ENCODE measurements around the gene ALK.

ALK gene

GRCh38 chr2:29532436-29532835 lies 388.9 kb downstream of the ALK start:
- H3K9me3 ChIP-seq (replicated peaks in 1 of 2; ENCODE audit: control insufficient read depth in 2 of 2, insufficient read depth in 1 of 2, low read depth in 1 of 2, low read length in 2 of 2) = peaks cover 0 to 3% of the 10 kb centered on the region in 2 donors
- no peak overlapping the region for H4K8ac ChIP-seq (ENCODE audit: low read depth, low read length)
- WGBS, 2 donors (ENCODE audit: extremely low coverage in 2 of 2, insufficient read length in 2 of 2, insufficient replicate concordance in 1 of 2) = no CpG with 5 or more reads among the region's 1 CpG
- H3K4me2 ChIP-seq (ENCODE audit: insufficient read depth, low read length, poor library complexity, severe bottlenecking) = no peak overlapping the region
- DNase-seq (ENCODE audit: low spot score) = no peak
- H3K27me3 ChIP-seq (ENCODE audit: control insufficient read depth in 3 of 3, insufficient read depth in 3 of 3, low read depth in 1 of 3, low read length in 3 of 3) = no peaks in the 10 kb centered on the region
- no peak overlapping the region for H3K14ac ChIP-seq (ENCODE audit: low read length)
- H3K18ac ChIP-seq (ENCODE audit: low read length) = no peak overlapping the region
- no peak overlapping the region for H3K4me3 ChIP-seq (ENCODE audit: low read length in 2 of 2)
- H3K23ac ChIP-seq (ENCODE audit: low read depth, low read length, poor library complexity) = no peak overlapping the region
- H4K91ac ChIP-seq (ENCODE audit: low read depth, low read length, poor library complexity) = no peak overlapping the region
- no peak overlapping the region for H3K27ac ChIP-seq (replicated peaks; ENCODE audit: low read length)
- no peak overlapping the region for H2BK5ac ChIP-seq (ENCODE audit: low read length)
- H2AK5ac ChIP-seq (ENCODE audit: low read depth, low read length) = no peak overlapping the region
- no peak overlapping the region for H3K4ac ChIP-seq (ENCODE audit: low read length)
- H2BK12ac ChIP-seq (ENCODE audit: low read length) = no peak overlapping the region
- H3K9ac ChIP-seq (ENCODE audit: low read depth, low read length, poor library complexity) = no peak overlapping the region
- no peaks in the 10 kb centered on the region for H3K4me1 ChIP-seq (ENCODE audit: control insufficient read depth in 2 of 2, insufficient read depth in 1 of 2, low read depth in 1 of 2, low read length in 2 of 2)
- H2BK15ac ChIP-seq (ENCODE audit: low read length) = no peak overlapping the region
- no peak overlapping the region for H2AFZ ChIP-seq (ENCODE audit: low read length)
- H2BK120ac ChIP-seq (ENCODE audit: low read depth, low read length) = no peak overlapping the region
- peaks cover 0 to 6% of the 10 kb centered on the region in 2 donors for H3K36me3 ChIP-seq (replicated peaks in 1 of 2; ENCODE audit: control insufficient read depth in 2 of 2, insufficient read depth in 2 of 2, low read length in 2 of 2)
- no peaks in the 10 kb centered on the region for H3K79me1 ChIP-seq (ENCODE audit: low read depth, low read length)

DNA sequence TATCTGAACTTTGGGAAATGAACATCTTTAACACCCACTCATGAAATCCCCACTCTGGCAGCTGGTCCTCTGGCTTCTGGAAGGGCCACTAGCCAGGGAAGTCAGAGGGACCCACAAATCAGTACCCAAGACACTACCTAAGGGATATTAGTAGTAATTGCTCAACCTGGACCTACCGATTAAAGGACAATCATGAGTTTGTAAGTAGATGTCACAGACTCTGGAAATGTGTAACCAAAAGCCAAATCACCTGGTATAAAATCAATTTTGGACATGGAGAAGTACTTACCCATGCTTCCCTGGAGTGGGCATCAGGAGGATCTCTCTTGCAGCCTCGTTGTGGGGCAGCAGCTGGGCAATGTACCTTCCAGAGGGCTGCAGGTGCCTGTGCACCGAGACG lies 389.8 kb downstream of the ALK start:
- DNase-seq (ENCODE audit: low spot score) = no peak
- no peak overlapping the region for H2BK12ac ChIP-seq (ENCODE audit: low read length)
- H3K9ac ChIP-seq (ENCODE audit: low read depth, low read length, poor library complexity) = no peak overlapping the region
- no peak overlapping the region for H4K8ac ChIP-seq (ENCODE audit: low read depth, low read length)
- H4K91ac ChIP-seq (ENCODE audit: low read depth, low read length, poor library complexity) = no peak overlapping the region
- no peaks in the 10 kb centered on the region for H3K27me3 ChIP-seq (ENCODE audit: control insufficient read depth in 3 of 3, insufficient read depth in 3 of 3, low read depth in 1 of 3, low read length in 3 of 3)
- H2BK15ac ChIP-seq (ENCODE audit: low read length) = no peak overlapping the region
- WGBS, 2 donors (ENCODE audit: extremely low coverage in 2 of 2, insufficient read length in 2 of 2, insufficient replicate concordance in 1 of 2) = no CpG with 5 or more reads among the region's 4 CpGs
- no peak overlapping the region for H2BK5ac ChIP-seq (ENCODE audit: low read length)
- peaks cover 0 to 6% of the 10 kb centered on the region in 2 donors for H3K36me3 ChIP-seq (replicated peaks in 1 of 2; ENCODE audit: control insufficient read depth in 2 of 2, insufficient read depth in 2 of 2, low read length in 2 of 2)
- no peak overlapping the region for H3K4me3 ChIP-seq (ENCODE audit: low read length in 2 of 2)
- no peak overlapping the region for H2BK120ac ChIP-seq (ENCODE audit: low read depth, low read length)
- no peaks in the 10 kb centered on the region for H3K79me1 ChIP-seq (ENCODE audit: low read depth, low read length)
- no peaks in the 10 kb centered on the region for H3K4me1 ChIP-seq (ENCODE audit: control insufficient read depth in 2 of 2, insufficient read depth in 1 of 2, low read depth in 1 of 2, low read length in 2 of 2)
- no peak overlapping the region for H3K4me2 ChIP-seq (ENCODE audit: insufficient read depth, low read length, poor library complexity, severe bottlenecking)
- no peak overlapping the region for H3K4ac ChIP-seq (ENCODE audit: low read length)
- H3K23ac ChIP-seq (ENCODE audit: low read depth, low read length, poor library complexity) = no peak overlapping the region
- H3K9me3 ChIP-seq (replicated peaks in 1 of 2; ENCODE audit: control insufficient read depth in 2 of 2, insufficient read depth in 1 of 2, low read depth in 1 of 2, low read length in 2 of 2) = peaks cover 0 to 3% of the 10 kb centered on the region in 2 donors
- no peak overlapping the region for H2AK5ac ChIP-seq (ENCODE audit: low read depth, low read length)
- H3K27ac ChIP-seq (replicated peaks; ENCODE audit: low read length) = no peak overlapping the region
- H3K18ac ChIP-seq (ENCODE audit: low read length) = no peak overlapping the region
- no peak overlapping the region for H2AFZ ChIP-seq (ENCODE audit: low read length)
- no peak overlapping the region for H3K14ac ChIP-seq (ENCODE audit: low read length)

- Histone ChIP-seq H3K27ac (replicated peaks; ENCODE audit: low read length) (no peak overlapping the region), H2AK5ac (ENCODE audit: low read depth, low read length) (no peak overlapping the region), H3K4me1 (ENCODE audit: control insufficient read depth in 2 of 2, insufficient read depth in 1 of 2, low read depth in 1 of 2, low read length in 2 of 2) (no peaks in the 10 kb centered on the region), H3K4me2 (ENCODE audit: insufficient read depth, low read length, poor library complexity, severe bottlenecking) (no peak overlapping the region), H2BK120ac (ENCODE audit: low read depth, low read length) (no peak overlapping the region), H2BK5ac (ENCODE audit: low read length) (no peak overlapping the region), H3K23ac (ENCODE audit: low read depth, low read length, poor library complexity) (no peak overlapping the region), H3K36me3 (replicated peaks in 1 of 2; ENCODE audit: control insufficient read depth in 2 of 2, insufficient read depth in 2 of 2, low read length in 2 of 2) (peaks cover 0 to 6% of the 10 kb centered on the region in 2 donors), H3K14ac (ENCODE audit: low read length) (no peak overlapping the region), H4K8ac (ENCODE audit: low read depth, low read length) (no peak overlapping the region), H4K91ac (ENCODE audit: low read depth, low read length, poor library complexity) (no peak overlapping the region), H3K9ac (ENCODE audit: low read depth, low read length, poor library complexity) (no peak overlapping the region), H2BK12ac (ENCODE audit: low read length) (no peak overlapping the region), H3K9me3 (replicated peaks in 1 of 2; ENCODE audit: control insufficient read depth in 2 of 2, insufficient read depth in 1 of 2, low read depth in 1 of 2, low read length in 2 of 2) (no peaks in the 10 kb centered on the region), H2BK15ac (ENCODE audit: low read length) (no peak overlapping the region), H2AFZ (ENCODE audit: low read length) (no peak overlapping the region), H3K27me3 (ENCODE audit: control insufficient read depth in 3 of 3, insufficient read depth in 3 of 3, low read depth in 1 of 3, low read length in 3 of 3) (no peaks in the 10 kb centered on the region), H3K4me3 (ENCODE audit: low read length in 2 of 2) (no peak overlapping the region), H3K4ac (ENCODE audit: low read length) (no peak overlapping the region), H3K79me1 (ENCODE audit: low read depth, low read length) (no peaks in the 10 kb centered on the region), H3K18ac (ENCODE audit: low read length) (no peak overlapping the region)
- WGBS, 2 donors (ENCODE audit: extremely low coverage in 2 of 2, insufficient read length in 2 of 2, insufficient replicate concordance in 1 of 2) = no CpG with 5 or more reads among the region's 2 CpGs
- no peak for DNase-seq (ENCODE audit: low spot score)
Measured at GRCh38 chr2:29530281-29530680, 391.1 kb downstream of the ALK start.

DNA sequence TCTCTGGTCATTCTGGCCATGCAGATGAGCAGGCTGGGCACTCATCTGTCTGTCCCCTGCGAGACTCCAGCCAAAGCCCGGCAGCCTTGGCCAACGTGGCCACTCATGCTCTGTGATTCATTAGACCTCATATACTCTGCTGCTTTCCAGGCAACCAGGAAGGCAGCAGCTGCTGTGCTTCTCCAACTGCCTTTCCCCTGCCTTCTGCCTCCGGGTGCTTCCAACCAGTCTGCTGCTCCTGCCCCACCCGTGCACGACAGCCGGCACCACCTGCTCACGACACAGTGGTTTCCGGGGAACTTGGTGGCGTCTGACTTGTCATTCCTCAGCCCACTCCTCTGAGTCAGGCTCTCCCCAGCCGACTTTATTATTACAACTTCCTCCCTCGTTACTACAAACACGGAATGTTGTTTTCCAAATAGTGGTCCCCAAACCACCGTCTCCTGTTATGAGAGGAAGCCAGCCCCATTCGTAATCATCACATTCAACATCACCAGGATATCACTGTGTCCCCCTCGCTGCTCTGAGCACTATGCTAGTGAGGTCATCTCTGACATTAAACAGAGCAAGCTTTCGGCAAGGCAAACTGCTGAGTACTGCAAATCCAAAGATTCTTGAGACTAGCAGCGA lies 392.4 kb downstream of the ALK start:
- H2BK12ac ChIP-seq (ENCODE audit: low read length) = no peak overlapping the region
- H2AFZ ChIP-seq (ENCODE audit: low read length) = no peak overlapping the region
- H3K9me3 ChIP-seq (replicated peaks in 1 of 2; ENCODE audit: control insufficient read depth in 2 of 2, insufficient read depth in 1 of 2, low read depth in 1 of 2, low read length in 2 of 2) = no peaks in the 10 kb centered on the region
- no peak overlapping the region for H3K14ac ChIP-seq (ENCODE audit: low read length)
- no peak overlapping the region for H2BK5ac ChIP-seq (ENCODE audit: low read length)
- H4K8ac ChIP-seq (ENCODE audit: low read depth, low read length) = no peak overlapping the region
- no peak overlapping the region for H3K9ac ChIP-seq (ENCODE audit: low read depth, low read length, poor library complexity)
- no peaks in the 10 kb centered on the region for H3K27me3 ChIP-seq (ENCODE audit: control insufficient read depth in 3 of 3, insufficient read depth in 3 of 3, low read depth in 1 of 3, low read length in 3 of 3)
- H4K91ac ChIP-seq (ENCODE audit: low read depth, low read length, poor library complexity) = no peak overlapping the region
- no peak overlapping the region for H3K4me2 ChIP-seq (ENCODE audit: insufficient read depth, low read length, poor library complexity, severe bottlenecking)
- DNase-seq (ENCODE audit: low spot score) = no peak
- peak overlapping the region; percentile 1 for H3K18ac ChIP-seq (ENCODE audit: low read length)
- H3K4ac ChIP-seq (ENCODE audit: low read length) = no peak overlapping the region
- no peak overlapping the region for H2BK120ac ChIP-seq (ENCODE audit: low read depth, low read length)
- no peaks in the 10 kb centered on the region for H3K4me1 ChIP-seq (ENCODE audit: control insufficient read depth in 2 of 2, insufficient read depth in 1 of 2, low read depth in 1 of 2, low read length in 2 of 2)
- H3K36me3 ChIP-seq (replicated peaks in 1 of 2; ENCODE audit: control insufficient read depth in 2 of 2, insufficient read depth in 2 of 2, low read length in 2 of 2) = peaks cover 0 to 6% of the 10 kb centered on the region in 2 donors
- H3K27ac ChIP-seq (replicated peaks; ENCODE audit: low read length) = no peak overlapping the region
- WGBS, 2 donors (ENCODE audit: extremely low coverage in 2 of 2, insufficient read length in 2 of 2, insufficient replicate concordance in 1 of 2) = no CpG with 5 or more reads among the region's 18 CpGs
- H2AK5ac ChIP-seq (ENCODE audit: low read depth, low read length) = no peak overlapping the region
- no peaks in the 10 kb centered on the region for H3K79me1 ChIP-seq (ENCODE audit: low read depth, low read length)
- no peak overlapping the region for H3K4me3 ChIP-seq (ENCODE audit: low read length in 2 of 2)
- no peak overlapping the region for H2BK15ac ChIP-seq (ENCODE audit: low read length)
- no peak overlapping the region for H3K23ac ChIP-seq (ENCODE audit: low read depth, low read length, poor library complexity)

Measured in neuronal stem cell (in vitro differentiated cells).